ENCODE results near the gene ADORA3. TPM values are rescaled to one million over a fixed set of nuclear protein-coding genes. Genes with fewer than 3 reads are reported as not detected.

Gene ADORA3
- total RNA-seq, 2 experiments from 2014 or later: 0.15 TPM

- H3K36me3 Mint-ChIP-seq (ENCODE audit: low read depth): no peaks in the 10 kb centered on the region
- no peak overlapping the region for H3K4me3 Mint-ChIP-seq
- ChIA-PET POLR2A (interaction anchor here (1.1 kb wide), 1 partner anchor 10 kb away, joined by 5 read pairs; no protein-coding TSS in a partner anchor), CTCF (interaction anchor here (0.6 to 4.8 kb wide), 10 partner anchors 9 to 252 kb away, joined by 3 to 40 read pairs (median 3); partner anchors contain the start of genes ADORA3 and TMIGD3)
- no peaks in the 10 kb centered on the region for H3K27me3 Mint-ChIP-seq
- peaks cover 48% of the 10 kb centered on the region for H3K4me1 Mint-ChIP-seq
- H3K27ac Mint-ChIP-seq: peak overlapping the region; percentile 81
- peak; percentile 61 for DNase-seq
- no peaks in the 10 kb centered on the region for H3K9me3 Mint-ChIP-seq
Observed at GRCh38 chr1:111517469-111518225, 14.2 kb upstream of the ADORA3 start.

GRCh38 chr1:111516005-111516535 is 12.6 kb upstream of the ADORA3 start:
- peak overlapping the region; percentile 81 for H3K27ac Mint-ChIP-seq
- CTCF ChIA-PET: interaction anchor here (0.6 to 4.8 kb wide), 9 partner anchors 8 to 184 kb away, joined by 3 to 40 read pairs (median 4); partner anchors contain the start of genes ADORA3 and TMIGD3
- H3K9me3 Mint-ChIP-seq: no peaks in the 10 kb centered on the region
- H3K27me3 Mint-ChIP-seq: no peaks in the 10 kb centered on the region
- DNase-seq: peak; percentile 33
- H3K4me1 Mint-ChIP-seq: peaks cover 48% of the 10 kb centered on the region
- POLR2A ChIA-PET: no interaction called here
- no peaks in the 10 kb centered on the region for H3K36me3 Mint-ChIP-seq (ENCODE audit: low read depth)
- peak overlapping the region; percentile 29 for H3K4me3 Mint-ChIP-seq

GRCh38 chr1:111515291-111516004 is 12.0 kb upstream of the ADORA3 start:
- Mint-ChIP-seq H3K4me3 (no peak overlapping the region), H3K27me3 (no peaks in the 10 kb centered on the region), H3K9me3 (no peaks in the 10 kb centered on the region), H3K27ac (no peak overlapping the region), H3K4me1 (peaks cover 48% of the 10 kb centered on the region), H3K36me3 (ENCODE audit: low read depth) (no peaks in the 10 kb centered on the region)
- no peak for DNase-seq
- POLR2A ChIA-PET: no interaction called here
- CTCF ChIA-PET: interaction anchor here (1.0 to 4.8 kb wide), 4 partner anchors 7 to 107 kb away, joined by 3 to 40 read pairs (median 4); no protein-coding TSS in a partner anchor

- no peak overlapping the region for H3K4me3 Mint-ChIP-seq
- no peaks in the 10 kb centered on the region for H3K27me3 Mint-ChIP-seq
- POLR2A ChIA-PET: no interaction called here
- no peak overlapping the region for H3K27ac Mint-ChIP-seq
- CTCF ChIA-PET: interaction anchor here (1.0 to 1.4 kb wide), 2 partner anchors 103 to 204 kb away, joined by 3 to 5 read pairs; no protein-coding TSS in a partner anchor
- H3K4me1 Mint-ChIP-seq: peaks cover 46% of the 10 kb centered on the region
- no peaks in the 10 kb centered on the region for H3K36me3 Mint-ChIP-seq (ENCODE audit: low read depth)
- no peaks in the 10 kb centered on the region for H3K9me3 Mint-ChIP-seq
- DNase-seq: no peak
Observed at GRCh38 chr1:111513410-111514020, 10.1 kb upstream of the ADORA3 start.

GRCh38 chr1:111512931-111513330 is 9.5 kb upstream of the ADORA3 start:
- Mint-ChIP-seq H3K27ac (no peak overlapping the region), H3K36me3 (ENCODE audit: low read depth) (no peaks in the 10 kb centered on the region), H3K4me1 (peaks cover 46% of the 10 kb centered on the region), H3K4me3 (no peak overlapping the region), H3K9me3 (no peaks in the 10 kb centered on the region), H3K27me3 (no peaks in the 10 kb centered on the region)
- CTCF ChIA-PET: interaction anchor here (0.7 to 1.4 kb wide), 2 partner anchors 104 to 107 kb away, joined by 3 to 5 read pairs; no protein-coding TSS in a partner anchor
- DNase-seq: no peak
- POLR2A ChIA-PET: interaction anchor here (0.5 kb wide), 1 partner anchor 39 kb away, joined by 3 read pairs; no protein-coding TSS in a partner anchor

- peaks cover 43% of the 10 kb centered on the region for H3K4me1 Mint-ChIP-seq
- POLR2A ChIA-PET: interaction anchor here (0.5 kb wide), 1 partner anchor 38 kb away, joined by 3 read pairs; no protein-coding TSS in a partner anchor
- DNase-seq: no peak
- CTCF ChIA-PET: interaction anchor here (0.7 to 1.0 kb wide), 2 partner anchors 83 to 108 kb away, joined by 3 read pairs; no protein-coding TSS in a partner anchor
- H3K36me3 Mint-ChIP-seq (ENCODE audit: low read depth): no peaks in the 10 kb centered on the region
- no peaks in the 10 kb centered on the region for H3K9me3 Mint-ChIP-seq
- no peak overlapping the region for H3K27ac Mint-ChIP-seq
- no peak overlapping the region for H3K4me3 Mint-ChIP-seq
- no peaks in the 10 kb centered on the region for H3K27me3 Mint-ChIP-seq
Observed at GRCh38 chr1:111512132-111512889, 8.9 kb upstream of the ADORA3 start.

- POLR2A ChIA-PET: no interaction called here
Observed at GRCh38 chr1:111511370-111511769, 7.9 kb upstream of the ADORA3 start.

GRCh38 chr1:111509997-111510375 is 6.6 kb upstream of the ADORA3 start:
- H3K27me3 Mint-ChIP-seq: no peaks in the 10 kb centered on the region
- H3K4me3 Mint-ChIP-seq: no peak overlapping the region
- ChIA-PET CTCF (interaction anchor here (0.5 to 4.9 kb wide), 3 partner anchors 8 to 205 kb away, joined by 5 to 40 read pairs (median 6); no protein-coding TSS in a partner anchor), POLR2A (no interaction called here)
- no peak overlapping the region for H3K27ac Mint-ChIP-seq
- no peak for DNase-seq
- peaks cover 42% of the 10 kb centered on the region for H3K4me1 Mint-ChIP-seq
- H3K9me3 Mint-ChIP-seq: no peaks in the 10 kb centered on the region
- H3K36me3 Mint-ChIP-seq (ENCODE audit: low read depth): no peaks in the 10 kb centered on the region

More at GRCh38 chr1:111511370-111511769, 7.9 kb upstream of the ADORA3 start:
- Mint-ChIP-seq H3K36me3 (ENCODE audit: low read depth) (no peaks in the 10 kb centered on the region), H3K9me3 (no peaks in the 10 kb centered on the region), H3K27ac (no peak overlapping the region), H3K27me3 (no peaks in the 10 kb centered on the region), H3K4me1 (peaks cover 39% of the 10 kb centered on the region), H3K4me3 (no peak overlapping the region)
- DNase-seq: no peak
- CTCF ChIA-PET: interaction anchor here (1.0 kb wide), 1 partner anchor 84 kb away, joined by 3 read pairs; no protein-coding TSS in a partner anchor

GRCh38 chr1:111507411-111508201 is 4.2 kb upstream of the ADORA3 start:
- peak; percentile 77 for DNase-seq
- peaks cover 54% of the 10 kb centered on the region for H3K4me1 Mint-ChIP-seq
- no peaks in the 10 kb centered on the region for H3K27me3 Mint-ChIP-seq
- ChIA-PET CTCF (interaction anchor here (0.7 to 4.9 kb wide), 65 partner anchors 10 to 262 kb away, joined by 3 to 72 read pairs (median 5); partner anchors contain the start of genes C1orf162, INKA2 and RAP1A), POLR2A (interaction anchor here (0.8 to 1.9 kb wide), 8 partner anchors 10 to 240 kb away, joined by 3 to 6 read pairs (median 4); no protein-coding TSS in a partner anchor)
- H3K4me3 Mint-ChIP-seq: peak overlapping the region; percentile 54
- peaks cover 3% of the 10 kb centered on the region for H3K9me3 Mint-ChIP-seq
- H3K36me3 Mint-ChIP-seq (ENCODE audit: low read depth): no peaks in the 10 kb centered on the region
- peak overlapping the region; percentile 94 for H3K27ac Mint-ChIP-seq

GRCh38 chr1:111506561-111506960 is 3.1 kb upstream of the ADORA3 start:
- no peaks in the 10 kb centered on the region for H3K36me3 Mint-ChIP-seq (ENCODE audit: low read depth)
- DNase-seq: no peak
- H3K4me1 Mint-ChIP-seq: peaks cover 56% of the 10 kb centered on the region
- H3K9me3 Mint-ChIP-seq: peaks cover 3% of the 10 kb centered on the region
- CTCF ChIA-PET: interaction anchor here (1.1 to 4.9 kb wide), 13 partner anchors 10 to 241 kb away, joined by 3 to 72 read pairs (median 13); partner anchors contain the start of gene RAP1A
- H3K4me3 Mint-ChIP-seq: no peak overlapping the region
- POLR2A ChIA-PET: interaction anchor here (0.9 to 1.9 kb wide), 2 partner anchors 97 to 241 kb away, joined by 3 to 6 read pairs; no protein-coding TSS in a partner anchor
- H3K27me3 Mint-ChIP-seq: no peaks in the 10 kb centered on the region
- H3K27ac Mint-ChIP-seq: peak overlapping the region; percentile 82

- POLR2A ChIA-PET: no interaction called here
- H3K4me3 Mint-ChIP-seq: no peak overlapping the region
Observed at GRCh38 chr1:111505641-111506119, 2.2 kb upstream of the ADORA3 start.

More at GRCh38 chr1:111505641-111506119, 2.2 kb upstream of the ADORA3 start:
- no peaks in the 10 kb centered on the region for H3K27me3 Mint-ChIP-seq
- CTCF ChIA-PET: interaction anchor here (1.4 to 4.9 kb wide), 3 partner anchors 9 to 40 kb away, joined by 3 to 72 read pairs (median 40); no protein-coding TSS in a partner anchor
- peaks cover 61% of the 10 kb centered on the region for H3K4me1 Mint-ChIP-seq
- H3K9me3 Mint-ChIP-seq: peaks cover 3% of the 10 kb centered on the region
- H3K27ac Mint-ChIP-seq: peak overlapping the region; percentile 82
- H3K36me3 Mint-ChIP-seq (ENCODE audit: low read depth): no peaks in the 10 kb centered on the region
- DNase-seq: no peak
